GM12891 (cell line): ENCODE measurements around the gene CALML3.

Experiments used
- DNase-seq: peaks from one replicate; pipeline ENCODE4 v3.0.0; 2011; ENCODE audit warnings: low spot score; ENCODE audit not compliant: insufficient read length
- FAIRE-seq: peaks from 2 replicates; lab custom pipeline; 2011; peaks lifted over from hg19 to GRCh38; lab: Jason Lieb, UNC
- PAX5 ChIP-seq: IDR thresholded peaks from 2 replicates; pipeline ENCODE4 v1.6.1; 2011; ENCODE audit warnings: low read length, moderate library complexity, mild to moderate bottlenecking; ENCODE audit not compliant: insufficient read depth, severe bottlenecking
- POLR2A ChIP-seq: IDR thresholded peaks from 2 replicates; pipeline ENCODE4 v1.6.1; 2011; ENCODE audit warnings: low read depth, low read length, control low read depth
- POLR2AphosphoS5 ChIP-seq: IDR thresholded peaks from 2 replicates; pipeline ENCODE4 v1.6.1; 2011; ENCODE audit warnings: low read depth, low read length, control low read depth
- POU2F2 ChIP-seq: IDR thresholded peaks from 2 replicates; pipeline ENCODE4 v1.6.1; 2011; ENCODE audit warnings: low read depth, mild to moderate bottlenecking, control low read depth, low read length, moderate library complexity
- SPI1 ChIP-seq: IDR thresholded peaks from 2 replicates; pipeline ENCODE4 v1.6.1; 2011; ENCODE audit warnings: low read depth, low read length, control low read depth
- TAF1 ChIP-seq: IDR thresholded peaks from 2 replicates; pipeline ENCODE4 v1.6.1; 2011; ENCODE audit warnings: low read depth, low read length, control low read depth

CALML3 gene

GRCh38 chr10:5525561-5526341, 990 bp downstream of the CALML3 start:
- FAIRE-seq (no peak), DNase-seq (no peak)
- TF ChIP-seq SPI1 (no peak), TAF1 (no peak), PAX5 (no peak), POLR2AphosphoS5 (no peak)

DNA sequence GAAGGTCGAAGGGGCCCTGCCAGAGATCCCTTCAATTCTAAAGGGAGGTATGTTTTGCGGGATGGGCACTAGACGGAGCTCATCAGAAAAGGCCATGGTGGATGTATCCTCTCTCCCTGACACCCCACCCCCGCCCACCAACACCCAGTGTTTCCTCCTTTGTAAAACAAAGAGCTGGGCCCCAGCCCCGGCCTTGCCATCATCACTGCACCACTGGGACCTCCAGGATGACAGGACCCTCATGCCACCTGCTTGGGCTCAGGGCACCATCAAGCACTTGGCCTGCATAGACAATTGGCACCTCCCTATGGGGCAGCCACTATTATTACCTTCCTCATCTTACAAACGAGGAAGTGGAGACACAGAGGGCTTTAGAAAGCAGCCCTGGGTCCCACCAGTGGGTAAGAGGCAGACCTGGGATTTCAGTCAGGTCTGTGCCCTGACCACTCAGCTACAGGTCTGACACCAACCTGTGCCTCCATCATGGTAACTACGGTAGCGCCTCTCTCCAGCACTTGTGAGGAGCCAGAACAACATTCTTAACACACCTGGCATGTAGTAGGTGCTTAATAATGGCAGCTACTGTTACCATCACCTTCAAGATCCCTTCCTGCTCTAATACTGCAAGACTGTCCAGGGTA, 2.0 kb downstream of the CALML3 start:
- DNase-seq, result no peak
- TF ChIP-seq POLR2AphosphoS5 (no peak), SPI1 (no peak), TAF1 (no peak), PAX5 (no peak), POU2F2 (no peak), POLR2A (no peak)
- no peak for FAIRE-seq

DNA sequence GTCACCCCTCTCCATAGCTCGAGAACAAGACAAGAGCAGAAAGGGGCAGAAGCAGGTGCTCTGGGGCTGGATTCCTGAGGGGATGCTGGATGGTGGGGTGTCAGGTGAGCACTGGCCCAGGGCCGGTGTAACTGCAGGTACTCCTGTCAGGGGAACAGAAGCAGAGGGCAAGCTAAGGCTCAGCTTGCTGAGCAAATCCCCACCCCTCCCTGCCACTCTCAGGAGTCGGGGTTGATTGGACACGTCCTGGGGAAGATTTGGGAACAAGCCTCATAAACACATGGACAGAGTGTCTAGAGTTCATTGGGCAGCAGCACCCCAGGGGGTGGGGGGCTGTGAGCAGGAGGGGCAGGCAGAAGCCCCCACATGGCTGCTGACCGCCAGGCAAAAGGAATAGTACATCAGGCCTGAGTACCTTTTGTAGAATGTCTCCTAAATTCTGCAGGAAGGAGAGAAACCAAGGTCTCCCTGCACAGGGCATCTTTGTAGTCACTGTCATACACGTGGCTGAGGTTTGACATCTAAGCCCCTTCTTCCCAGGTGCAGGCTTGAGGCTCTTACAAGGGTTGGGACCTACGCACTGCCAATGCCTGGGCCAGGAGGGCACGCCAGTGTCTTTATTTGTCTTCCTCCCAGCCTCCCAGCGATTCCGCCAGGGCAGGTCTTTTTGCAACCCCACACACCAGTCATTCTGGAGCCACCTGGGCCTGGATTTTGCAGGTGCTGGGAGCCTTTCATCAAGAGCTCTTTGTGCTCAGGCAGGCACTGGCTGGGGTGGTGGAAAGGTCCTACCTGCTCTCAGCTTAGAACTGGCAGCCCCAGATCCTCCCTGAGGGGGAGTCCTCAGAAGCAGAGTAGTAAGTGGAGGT, 2.8 kb downstream of the CALML3 start:
- TF ChIP-seq POLR2A (no peak), PAX5 (no peak), POU2F2 (no peak), SPI1 (no peak), POLR2AphosphoS5 (no peak)
- DNase-seq, result no peak

GRCh38 chr10:5528989-5529701, 4.4 kb downstream of the CALML3 start:
- TF ChIP-seq PAX5, result no peak
- TF ChIP-seq SPI1, result no peak
- TF ChIP-seq TAF1, result no peak
- TF ChIP-seq POLR2A, result no peak
- no peak for TF ChIP-seq POLR2AphosphoS5
- TF ChIP-seq POU2F2, result no peak
- no peak for DNase-seq
- no peak for FAIRE-seq

More for the DNA sequence above, 2.8 kb downstream of the CALML3 start:
- no peak for FAIRE-seq

GRCh38 chr10:5529702-5530411, 5.1 kb downstream of the CALML3 start:
- no peak for DNase-seq
- TF ChIP-seq POU2F2 (no peak), POLR2A (no peak), TAF1 (no peak), SPI1 (no peak), POLR2AphosphoS5 (no peak), PAX5 (no peak)
- FAIRE-seq, result no peak

DNA sequence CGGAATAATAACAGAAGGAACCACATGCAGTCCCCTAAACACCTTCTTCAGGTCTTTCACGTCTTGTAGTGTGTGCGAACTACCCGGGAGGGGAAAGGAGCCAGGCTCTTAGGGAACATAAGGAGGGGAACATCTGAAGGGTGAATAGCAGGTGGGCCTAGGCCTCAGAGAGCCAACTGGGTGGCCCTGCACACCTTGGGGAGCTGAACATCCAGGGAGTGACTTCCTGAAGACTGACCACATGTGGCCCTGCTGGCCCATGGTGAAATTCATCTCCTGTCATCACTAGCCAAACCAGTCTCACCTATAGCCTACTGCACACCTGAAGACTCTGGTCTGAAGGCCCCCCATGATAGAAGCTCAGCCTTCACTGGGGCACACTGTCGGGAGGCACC, 5.6 kb downstream of the CALML3 start:
- FAIRE-seq, result no peak
- no peak for DNase-seq
- TF ChIP-seq POLR2AphosphoS5, result no peak
- no peak for TF ChIP-seq SPI1
- no peak for TF ChIP-seq PAX5
- no peak for TF ChIP-seq POLR2A
- no peak for TF ChIP-seq POU2F2
- TF ChIP-seq TAF1, result no peak

- DNase-seq, result no peak
- no peak for TF ChIP-seq POLR2A
- no peak for TF ChIP-seq TAF1
- FAIRE-seq, result no peak
These were observed 6.2 kb downstream of the CALML3 start for GRCh38 chr10:5530846-5531557.

DNA sequence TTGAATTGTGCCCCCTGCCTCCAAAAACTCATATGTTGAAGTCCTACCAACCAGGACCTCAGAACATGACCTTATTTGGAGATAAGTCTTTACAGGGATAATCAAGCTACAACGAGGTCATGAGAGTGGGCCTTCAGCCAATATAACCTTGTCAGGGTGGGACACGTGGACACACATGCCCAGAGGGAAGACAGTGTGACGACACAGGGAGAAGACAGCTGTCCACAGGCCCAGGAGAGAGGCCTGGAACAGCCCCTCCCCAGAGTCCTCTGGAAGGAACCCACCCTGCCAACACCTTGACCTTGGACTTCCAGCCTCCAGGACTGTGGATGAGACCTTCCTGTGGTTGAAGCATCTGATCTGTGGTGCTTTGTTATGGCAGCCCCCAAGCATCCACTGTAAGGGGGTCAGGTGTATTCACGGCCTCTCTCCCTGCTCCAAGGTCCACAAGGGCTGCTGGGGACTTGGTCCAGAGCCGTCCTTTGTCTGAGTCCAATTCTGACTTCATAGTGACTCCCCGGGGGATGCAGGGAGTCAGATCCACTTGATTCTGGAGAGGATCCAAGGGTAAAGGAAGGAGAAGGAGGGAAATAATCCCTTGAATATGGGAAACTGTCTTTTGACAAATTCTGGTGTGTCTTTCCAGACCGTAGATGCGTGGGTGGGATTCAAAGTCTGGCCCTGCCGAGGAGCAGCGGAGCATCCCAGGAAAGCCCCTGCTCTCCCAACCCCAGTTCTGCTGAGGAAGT, 7.0 kb downstream of the CALML3 start:
- no peak for TF ChIP-seq POLR2AphosphoS5
- no peak for TF ChIP-seq PAX5
- no peak for TF ChIP-seq SPI1
- no peak for TF ChIP-seq TAF1
- TF ChIP-seq POU2F2, result no peak
- no peak for TF ChIP-seq POLR2A
- no peak for DNase-seq
- no peak for FAIRE-seq
